HCEC 1CT (cell line): Measurements from ENCODE around the gene EPHB3.
"Not testable (repeated sequence)": the region's sequence is repeated elsewhere in the genome, so short reads cannot be mapped to it uniquely, and the experiment has no call there.

Experiments
- DNase-seq: peaks from one replicate; pipeline ENCODE4 v3.0.0-alpha.2; 2017

EPHB3 gene

DNA sequence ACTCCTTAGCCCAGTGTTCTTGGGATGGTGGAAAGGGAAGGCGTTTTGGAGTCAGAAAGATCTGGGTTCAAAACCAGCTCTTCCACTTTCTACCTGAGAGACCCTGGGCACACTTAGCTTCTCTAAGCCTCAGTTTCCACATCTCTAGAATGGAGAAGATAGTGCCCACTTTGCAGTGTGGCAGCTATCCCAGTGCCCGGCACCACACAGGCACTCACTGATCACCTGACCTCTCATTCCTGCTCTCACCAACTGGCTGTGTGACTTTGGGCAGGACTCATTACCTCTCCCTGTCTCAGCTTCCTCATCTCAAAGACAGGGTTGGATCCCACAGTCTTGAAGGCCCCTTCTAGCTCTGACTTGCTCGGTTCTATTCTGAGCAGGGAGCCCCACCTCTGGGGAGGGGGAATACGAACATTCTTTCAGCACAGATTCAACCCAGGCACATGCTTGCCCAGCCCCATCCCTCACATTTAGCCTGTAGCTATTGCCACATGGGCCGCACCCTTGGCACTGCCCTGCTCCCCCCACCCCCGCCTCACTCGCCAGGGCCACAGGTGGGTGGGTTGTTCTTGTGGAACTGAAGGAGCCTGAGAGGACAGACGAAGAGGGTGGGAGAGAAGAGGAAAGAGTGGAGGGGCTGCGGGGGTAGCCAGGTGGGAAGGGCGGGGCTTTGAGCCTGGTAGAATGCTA lies 39.2 kb downstream of the EPHB3 start:
- no peak for DNase-seq

- no peak for DNase-seq
Measured at GRCh38 chr3:184601576-184602371, 40.2 kb downstream of the EPHB3 start.

DNA sequence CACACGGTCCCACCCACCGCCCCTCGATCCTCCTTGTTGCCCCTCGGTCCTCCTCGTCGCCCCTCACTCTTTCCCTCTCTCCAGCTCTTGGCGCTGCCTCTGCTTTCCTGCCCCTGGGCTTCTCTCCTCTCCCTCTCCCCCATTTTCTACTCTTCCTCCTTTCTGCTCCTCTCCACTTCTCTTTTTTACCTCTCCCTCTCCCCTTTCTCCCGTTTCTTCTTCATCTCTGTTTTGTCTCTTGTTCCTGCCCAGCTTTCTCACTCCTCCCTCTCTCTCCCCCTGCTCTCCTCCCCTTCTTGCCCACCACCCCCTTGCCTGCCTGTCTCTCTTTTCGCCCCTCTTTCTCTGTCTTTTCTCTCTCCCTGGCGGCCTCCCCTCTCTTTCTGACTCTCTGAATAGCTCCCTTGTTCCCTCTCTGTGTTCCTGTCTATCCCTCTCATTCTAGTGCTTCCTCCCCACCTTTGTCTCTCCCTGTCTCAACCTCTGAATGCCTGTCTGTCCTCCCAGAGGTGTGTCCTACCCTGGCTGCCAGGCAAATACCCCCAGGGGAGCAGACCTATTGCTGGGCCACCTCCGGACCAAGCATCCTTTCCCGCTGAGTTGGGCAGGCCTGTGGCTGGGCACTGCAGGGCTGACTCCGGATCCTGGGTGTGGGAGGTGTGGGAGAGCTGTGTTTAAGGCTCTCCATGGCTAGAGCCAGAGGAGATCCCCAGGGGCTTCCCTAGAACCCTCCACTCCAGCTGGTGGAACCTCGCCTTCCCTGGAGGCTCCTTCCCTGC lies 41.0 kb downstream of the EPHB3 start:
- no peak for DNase-seq

DNA sequence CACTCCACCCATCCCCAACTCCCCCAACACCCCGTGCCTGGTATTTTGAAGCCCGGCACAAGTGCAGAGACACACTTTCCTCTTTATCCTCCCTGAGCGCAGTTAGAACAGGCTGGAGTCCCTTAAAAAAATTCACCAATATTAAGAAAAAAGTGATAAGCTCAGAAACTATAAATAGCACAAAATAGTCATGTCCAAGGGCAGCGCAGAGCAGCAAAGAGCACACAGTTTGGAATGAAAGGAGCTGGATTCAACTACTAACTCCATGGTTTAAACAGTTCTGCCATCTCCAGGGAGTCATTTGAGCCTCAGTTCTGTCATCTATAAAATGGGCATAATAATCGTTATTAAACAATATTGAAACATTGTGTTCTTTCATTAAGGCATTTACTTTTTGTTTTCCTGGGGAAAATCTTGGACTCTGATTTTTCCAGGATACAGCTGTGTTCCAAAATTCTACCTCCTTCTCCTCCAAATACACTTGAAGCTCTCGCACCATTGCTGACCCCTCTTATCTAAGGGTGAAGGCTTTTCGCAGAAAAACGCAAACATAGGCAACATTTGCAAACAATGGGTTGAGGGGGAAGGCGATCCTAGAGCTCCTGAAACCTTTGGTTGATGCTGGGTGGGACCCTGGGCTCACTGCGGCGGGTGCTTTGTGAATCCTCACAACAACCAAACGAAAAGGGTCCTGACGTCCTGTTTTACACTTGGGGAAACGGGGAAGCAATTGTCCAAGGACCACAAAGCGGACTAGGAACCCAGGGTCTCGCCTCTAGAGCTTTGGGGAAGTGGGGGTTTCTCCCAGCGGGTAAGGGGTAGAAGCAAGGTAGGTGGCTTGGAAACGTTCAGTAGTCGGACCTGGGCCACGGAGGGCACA lies 41.8 kb downstream of the EPHB3 start:
- DNase-seq = no peak

- no peak for DNase-seq
Measured at GRCh38 chr3:184604039-184604601, 42.5 kb downstream of the EPHB3 start.

GRCh38 chr3:184604615-184605290 lies 43.2 kb downstream of the EPHB3 start:
- no peak for DNase-seq

GRCh38 chr3:184608209-184608608 lies 46.6 kb downstream of the EPHB3 start:
- no peak for DNase-seq

- no peak for DNase-seq
Measured at GRCh38 chr3:184609476-184610244, 48.1 kb downstream of the EPHB3 start.

DNA sequence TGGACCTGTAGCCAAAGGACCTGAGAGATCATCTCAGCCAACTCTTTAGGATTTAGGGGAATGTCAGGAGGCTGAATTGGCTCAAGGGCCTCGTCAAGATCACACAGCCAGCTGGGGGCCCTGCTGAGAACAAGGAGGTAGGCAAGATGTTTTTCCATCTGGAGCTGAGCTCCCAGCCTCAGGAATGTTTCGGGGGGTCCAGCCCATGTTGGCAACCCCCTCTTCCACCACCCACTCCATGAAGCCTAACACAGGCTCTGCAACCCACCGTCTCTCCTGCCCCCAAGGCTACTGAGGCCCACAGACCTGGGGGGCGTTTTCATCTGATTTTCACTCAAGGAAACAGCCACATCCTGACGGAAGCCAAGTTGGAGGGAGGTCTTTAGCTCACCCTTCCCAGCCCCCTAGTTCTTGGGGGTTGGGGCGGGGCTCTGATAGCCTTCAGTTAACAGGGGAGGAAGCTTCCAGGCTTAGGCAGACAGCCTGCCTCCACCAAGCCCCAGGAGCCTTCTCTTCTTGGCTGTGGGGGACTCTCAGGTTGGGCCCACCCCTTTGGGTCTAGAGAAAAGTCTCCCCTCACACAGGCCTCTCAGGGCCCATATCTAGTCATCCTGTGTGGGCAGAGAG lies 48.8 kb downstream of the EPHB3 start:
- no peak for DNase-seq

- DNase-seq = no peak
Measured at GRCh38 chr3:184611607-184612281, 50.2 kb downstream of the EPHB3 start.

DNA sequence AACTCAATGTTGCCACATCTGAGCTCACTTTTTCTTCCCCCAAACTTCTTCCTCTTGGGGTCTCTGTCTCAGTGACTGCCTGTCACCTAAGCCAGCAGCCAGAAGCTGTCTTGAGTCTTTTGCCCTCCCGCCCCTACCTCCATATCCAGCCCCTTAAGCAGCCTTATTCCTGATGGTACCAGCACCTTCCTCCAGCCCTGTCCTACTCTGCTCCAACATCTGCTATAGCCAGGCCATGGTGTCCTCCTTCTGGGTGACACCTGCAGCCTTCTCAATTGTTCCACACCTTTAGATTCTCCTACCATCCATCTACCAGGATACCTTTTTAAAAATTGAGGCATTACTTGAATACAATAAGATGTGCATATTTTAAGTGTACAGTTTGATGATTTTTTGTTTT lies 53.8 kb downstream of the EPHB3 start:
- DNase-seq = no peak

DNA sequence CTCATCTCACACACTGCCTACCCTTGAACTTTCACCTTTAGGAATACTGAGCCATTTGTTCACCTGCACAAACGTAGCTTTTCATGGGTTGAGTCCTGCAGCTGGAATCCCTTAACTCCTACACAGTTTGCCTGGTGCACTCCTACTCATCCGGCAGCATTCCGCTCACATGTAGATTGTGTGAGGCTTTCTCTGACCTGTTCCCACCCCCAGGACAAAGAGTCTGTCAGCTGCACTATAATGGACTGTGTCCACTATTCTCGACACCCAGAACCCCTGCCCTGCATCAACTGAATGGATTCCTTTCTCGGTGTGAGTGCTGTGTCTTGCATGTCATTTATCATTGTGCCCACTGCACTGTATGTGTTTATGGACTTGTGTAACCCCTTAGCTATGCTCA lies 54.9 kb downstream of the EPHB3 start:
- no peak for DNase-seq

DNA sequence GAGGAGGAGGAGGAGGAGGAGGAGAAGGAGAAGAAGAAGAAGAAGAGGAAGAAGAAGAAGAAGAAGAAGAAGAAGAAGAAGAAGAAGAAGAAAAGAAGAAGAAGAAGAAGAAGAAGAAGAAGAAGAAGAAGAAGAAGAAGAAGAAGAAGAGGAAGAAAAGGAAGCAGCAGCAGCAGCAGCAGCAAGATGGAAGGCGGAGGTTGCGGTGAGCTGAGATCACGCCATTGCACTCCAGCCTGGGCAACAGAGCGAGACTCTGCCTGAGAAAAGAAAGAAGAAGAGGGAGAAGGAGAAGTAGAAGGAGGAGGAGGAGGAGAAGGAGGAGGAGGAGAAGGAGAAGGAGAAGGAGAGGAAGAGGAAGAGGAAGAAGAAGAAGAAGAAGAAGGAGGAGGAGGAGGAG lies 55.7 kb downstream of the EPHB3 start:
- not testable (repeated sequence) for DNase-seq

GRCh38 chr3:184618811-184619210 lies 57.2 kb downstream of the EPHB3 start:
- DNase-seq = no peak

GRCh38 chr3:184619369-184619768 lies 57.8 kb downstream of the EPHB3 start:
- DNase-seq = no peak

GRCh38 chr3:184619787-184620430 lies 58.3 kb downstream of the EPHB3 start:
- DNase-seq = no peak

GRCh38 chr3:184620475-184621119 lies 59.0 kb downstream of the EPHB3 start:
- DNase-seq = peak; percentile 63

DNA sequence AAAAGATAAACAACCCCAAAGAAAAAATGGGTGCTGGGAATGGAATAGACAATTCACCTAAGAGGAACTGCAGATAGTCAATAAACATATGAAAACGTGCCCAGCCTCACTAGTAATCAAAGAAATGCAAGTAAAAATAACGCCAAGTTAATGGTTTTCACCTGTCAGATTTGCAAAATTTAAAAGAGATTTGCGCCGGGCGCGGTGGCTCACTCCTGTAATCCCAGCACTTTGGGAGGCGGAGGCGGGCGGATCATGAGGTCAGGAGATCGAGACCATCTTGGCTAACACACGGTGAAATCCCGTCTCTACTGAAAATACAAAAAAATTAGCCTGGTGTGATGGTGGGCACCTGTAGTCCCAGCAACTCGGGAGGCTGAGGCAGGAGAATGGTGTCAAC lies 60.6 kb downstream of the EPHB3 start:
- not testable (repeated sequence) for DNase-seq

DNA sequence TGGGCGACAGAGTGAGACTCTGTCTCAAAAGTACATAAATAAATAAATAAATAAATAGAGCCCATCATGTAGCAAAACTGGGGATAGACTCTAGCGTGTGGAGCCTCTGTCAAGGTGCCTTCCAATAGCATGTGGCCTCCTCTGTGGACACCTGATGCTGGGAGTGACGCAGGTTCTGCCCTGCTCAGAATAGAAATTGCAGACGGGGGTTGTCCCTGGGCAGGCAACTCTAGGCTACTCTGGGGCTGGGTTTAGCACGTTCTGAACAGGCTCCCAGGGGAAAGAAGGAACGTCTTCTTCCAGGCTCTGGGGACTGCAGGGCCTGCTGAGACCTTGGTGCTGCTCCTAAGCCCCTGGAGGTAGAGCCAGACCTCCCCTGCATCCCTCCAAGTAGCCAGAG lies 65.3 kb downstream of the EPHB3 start:
- no peak for DNase-seq
